ENCODE results near the gene BICD1.

Gene BICD1

DNA sequence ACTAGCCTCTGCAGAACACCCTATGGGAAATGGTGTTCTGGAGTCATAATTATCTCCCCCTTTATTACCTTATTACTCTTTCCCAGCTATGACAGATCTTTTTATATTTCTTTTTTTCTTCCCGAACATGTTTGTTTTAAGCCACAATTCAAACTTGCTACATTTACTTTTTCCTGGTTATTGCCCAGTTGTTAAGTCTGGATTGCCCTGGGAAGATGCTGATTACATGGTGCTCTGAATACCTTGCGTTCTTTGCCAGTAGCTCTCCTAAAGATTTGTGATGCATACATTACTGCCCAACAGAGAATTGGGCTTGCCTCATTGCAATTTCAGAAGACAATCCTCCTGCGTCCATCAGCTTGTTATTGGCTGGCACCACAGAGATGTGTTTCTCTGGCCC, 174.5 kb downstream of the BICD1 start:
- no peak for DNase-seq (ENCODE audit: low read depth)

DNA sequence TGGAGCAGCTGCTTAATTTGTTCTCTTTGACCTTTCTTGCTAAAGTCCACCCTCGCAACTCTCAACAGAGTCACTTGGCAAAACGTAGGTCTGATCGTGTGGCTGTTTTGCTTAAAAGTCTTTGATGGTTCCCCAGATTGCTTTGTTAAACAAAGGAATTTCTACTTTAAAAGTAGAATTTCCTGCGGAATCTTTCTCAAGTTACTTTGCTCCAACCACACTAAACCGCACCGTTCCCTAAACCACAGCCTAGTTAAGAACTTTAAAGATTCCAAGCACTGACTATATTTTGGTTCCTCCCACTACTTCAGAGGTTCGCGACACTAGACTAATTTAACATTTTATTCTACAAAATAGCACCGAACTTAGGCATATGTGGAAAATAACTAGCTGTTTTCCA, 177.9 kb downstream of the BICD1 start:
- DNase-seq (ENCODE audit: low read depth): no peak

DNA sequence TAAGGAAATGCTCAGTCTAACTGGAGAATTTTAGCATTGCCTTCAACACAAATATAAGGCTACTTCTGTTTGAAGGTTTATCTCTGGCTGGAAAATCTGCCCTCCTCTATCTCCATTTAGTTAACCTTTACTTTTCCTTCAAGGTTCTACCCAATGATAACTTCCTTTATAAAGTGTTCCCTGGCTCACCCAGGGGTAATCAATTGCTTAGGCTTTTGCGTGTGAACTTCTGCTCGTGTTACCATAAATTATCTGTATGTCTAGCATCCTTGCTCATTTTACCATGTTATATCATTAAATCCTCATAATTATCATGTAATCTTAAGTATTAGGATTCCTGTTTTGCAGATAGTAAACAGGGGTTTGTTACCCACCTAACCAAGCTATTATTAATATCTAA, 178.4 kb downstream of the BICD1 start:
- no peak for DNase-seq (ENCODE audit: low read depth)

GRCh38 chr12:32285489-32285888, 178.8 kb downstream of the BICD1 start:
- no peak for DNase-seq (ENCODE audit: low read depth)

GRCh38 chr12:32290411-32290810, 183.8 kb downstream of the BICD1 start:
- no peak for DNase-seq (ENCODE audit: low read depth)

- no peak for DNase-seq (ENCODE audit: low read depth)
Observed at GRCh38 chr12:32292151-32292550, 185.5 kb downstream of the BICD1 start.

DNA sequence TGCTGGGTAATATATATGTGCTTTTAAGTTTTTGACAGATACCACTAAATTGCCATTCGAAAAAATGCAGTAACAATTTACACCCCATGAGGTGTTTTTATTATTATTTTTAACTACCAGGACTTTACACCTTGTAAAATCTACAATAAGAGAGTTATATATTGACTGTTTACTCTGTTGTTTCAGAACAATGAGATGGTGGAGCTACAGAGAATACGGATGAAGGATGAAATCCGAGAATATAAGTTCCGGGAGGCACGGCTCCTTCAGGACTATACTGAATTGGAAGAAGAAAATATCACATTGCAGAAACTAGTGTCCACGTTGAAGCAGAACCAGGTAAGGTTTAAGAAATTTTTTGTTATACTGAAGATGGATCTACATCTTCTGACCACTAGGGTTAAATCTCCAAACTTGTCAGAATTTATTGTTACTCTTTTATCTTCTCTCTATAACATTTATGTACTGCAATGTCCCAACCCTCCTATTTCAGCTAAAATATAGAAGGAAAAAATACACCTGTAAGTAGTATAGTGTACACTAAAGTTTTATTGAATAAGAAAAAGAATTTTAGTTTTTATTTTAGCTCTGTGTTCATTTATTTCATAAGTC, 187.3 kb downstream of the BICD1 start:
- no peak for DNase-seq (ENCODE audit: low read depth)

DNA sequence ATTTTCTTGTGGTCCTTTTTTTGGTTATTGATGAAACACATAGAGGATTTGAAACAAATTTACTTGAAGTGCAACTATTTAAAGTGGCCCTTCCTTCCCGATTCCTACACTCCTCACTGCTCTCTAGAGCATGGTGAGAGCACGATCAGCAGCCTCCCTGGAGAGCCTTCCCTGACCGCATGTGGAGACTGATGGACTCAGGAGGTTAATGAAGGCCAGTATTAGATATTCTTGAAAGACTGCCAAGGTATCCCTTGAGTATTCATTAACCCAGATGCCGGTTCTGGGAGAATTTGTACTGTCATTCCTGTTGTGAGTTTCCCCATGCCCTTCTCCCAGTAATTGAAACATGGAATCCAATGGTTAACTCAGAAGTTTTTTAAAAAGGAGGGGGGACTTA, 189.9 kb downstream of the BICD1 start:
- DNase-seq (ENCODE audit: low read depth): no peak

DNA sequence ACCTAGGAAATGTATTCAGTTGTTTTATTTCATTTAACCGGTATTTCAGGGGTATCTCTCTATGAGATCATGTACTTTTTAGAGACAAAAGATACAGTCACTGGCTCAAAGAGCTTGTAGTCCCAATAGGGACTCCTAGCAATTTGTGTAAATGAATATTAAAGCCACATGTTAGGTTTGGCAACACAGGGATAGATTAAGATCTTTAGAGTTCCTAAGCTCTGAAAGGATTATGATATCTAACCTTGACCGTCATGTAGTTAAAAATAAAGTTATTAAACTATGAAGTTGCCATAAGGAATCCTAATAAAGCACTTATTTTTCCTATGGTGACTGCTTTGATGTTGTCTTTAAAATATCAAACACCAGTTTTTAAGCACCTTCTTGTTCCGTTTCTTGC, 192.3 kb downstream of the BICD1 start:
- no peak for DNase-seq (ENCODE audit: low read depth)

DNA sequence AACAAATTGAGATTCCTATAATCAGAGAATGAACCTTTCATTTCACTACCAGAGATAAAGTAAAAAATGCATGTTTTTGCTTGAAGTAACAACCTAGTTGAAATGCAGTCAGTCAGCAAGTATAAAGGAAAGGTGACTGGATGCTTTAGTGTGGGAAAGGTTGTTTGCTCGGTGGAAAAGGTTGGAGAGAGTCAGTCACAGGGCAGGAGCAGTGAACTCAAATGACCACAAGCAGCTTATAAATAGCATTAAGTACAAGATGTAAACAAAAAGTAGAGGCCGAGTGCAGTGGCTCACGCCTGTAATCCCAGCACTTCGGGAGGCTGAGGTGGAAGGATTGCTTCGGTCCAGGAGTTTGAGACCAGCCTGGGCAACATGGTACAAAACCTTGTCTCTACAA, 194.6 kb downstream of the BICD1 start:
- no peak for DNase-seq (ENCODE audit: low read depth)

DNA sequence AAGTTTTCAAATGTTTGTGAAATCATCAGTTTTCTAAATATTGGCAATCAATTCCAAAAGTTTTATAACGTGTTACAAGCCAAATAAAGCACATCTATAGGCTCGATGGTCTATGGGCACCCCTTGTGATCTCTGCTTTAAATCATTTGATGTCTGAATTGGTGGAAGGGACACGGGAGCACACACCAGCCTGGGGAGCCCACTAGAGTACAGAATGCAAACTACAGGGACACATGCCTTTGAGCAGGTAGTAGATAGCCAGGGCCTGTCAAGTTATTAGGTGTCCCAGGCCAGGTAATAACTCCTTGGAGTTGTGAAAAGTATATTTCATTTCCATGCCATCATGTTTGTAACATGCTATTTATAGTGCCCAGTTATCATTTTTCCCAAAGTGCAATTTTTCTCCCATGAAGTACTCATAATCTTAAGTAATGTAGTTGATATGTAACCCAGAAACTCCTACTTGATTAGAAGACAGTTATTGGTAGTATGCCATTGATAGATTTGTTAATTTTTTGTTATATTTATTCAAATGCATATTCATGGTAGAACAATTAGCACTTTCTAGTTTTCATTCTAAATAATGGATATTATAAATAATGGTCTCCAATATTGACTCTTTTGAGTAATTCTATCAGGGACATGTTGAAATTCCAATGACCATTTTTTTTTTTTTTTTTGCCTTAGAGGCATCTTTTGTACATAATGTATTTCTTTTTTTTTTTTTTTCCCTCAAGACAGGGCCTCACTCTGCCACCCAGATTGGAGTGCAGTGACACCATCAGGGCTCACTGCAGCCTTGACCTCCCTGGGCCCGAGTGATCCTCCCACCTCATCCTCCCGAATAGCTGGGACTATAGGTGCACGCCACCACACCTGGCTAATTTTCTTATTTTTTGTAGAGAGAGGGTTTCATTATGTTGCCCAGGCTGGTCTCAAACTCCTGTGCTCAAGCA, 195.8 kb downstream of the BICD1 start:
- no peak for DNase-seq (ENCODE audit: low read depth)

DNA sequence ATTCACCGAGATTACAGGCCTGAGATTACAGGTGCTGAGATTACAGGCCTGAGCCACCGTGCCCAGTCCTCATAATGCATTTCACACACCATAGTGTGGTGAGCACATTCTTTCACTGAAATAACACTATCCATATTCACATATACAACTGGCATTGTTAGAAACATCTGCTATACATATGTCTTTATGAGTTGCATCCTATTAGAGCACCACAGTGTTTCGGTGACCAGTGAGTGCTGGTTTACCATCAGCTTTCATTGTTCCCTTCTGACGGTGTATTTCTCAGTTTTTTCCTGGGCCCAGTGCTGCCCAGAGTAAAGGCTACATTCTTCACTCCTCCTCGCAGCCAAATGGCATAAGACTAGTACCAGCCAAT, 196.5 kb downstream of the BICD1 start:
- DNase-seq (ENCODE audit: low read depth): no peak

GRCh38 chr12:32305163-32305562, 198.5 kb downstream of the BICD1 start:
- peak; percentile 26 for DNase-seq (ENCODE audit: low read depth)

- no peak for DNase-seq (ENCODE audit: low read depth)
Observed at GRCh38 chr12:32307326-32307725, 200.7 kb downstream of the BICD1 start.

DNA sequence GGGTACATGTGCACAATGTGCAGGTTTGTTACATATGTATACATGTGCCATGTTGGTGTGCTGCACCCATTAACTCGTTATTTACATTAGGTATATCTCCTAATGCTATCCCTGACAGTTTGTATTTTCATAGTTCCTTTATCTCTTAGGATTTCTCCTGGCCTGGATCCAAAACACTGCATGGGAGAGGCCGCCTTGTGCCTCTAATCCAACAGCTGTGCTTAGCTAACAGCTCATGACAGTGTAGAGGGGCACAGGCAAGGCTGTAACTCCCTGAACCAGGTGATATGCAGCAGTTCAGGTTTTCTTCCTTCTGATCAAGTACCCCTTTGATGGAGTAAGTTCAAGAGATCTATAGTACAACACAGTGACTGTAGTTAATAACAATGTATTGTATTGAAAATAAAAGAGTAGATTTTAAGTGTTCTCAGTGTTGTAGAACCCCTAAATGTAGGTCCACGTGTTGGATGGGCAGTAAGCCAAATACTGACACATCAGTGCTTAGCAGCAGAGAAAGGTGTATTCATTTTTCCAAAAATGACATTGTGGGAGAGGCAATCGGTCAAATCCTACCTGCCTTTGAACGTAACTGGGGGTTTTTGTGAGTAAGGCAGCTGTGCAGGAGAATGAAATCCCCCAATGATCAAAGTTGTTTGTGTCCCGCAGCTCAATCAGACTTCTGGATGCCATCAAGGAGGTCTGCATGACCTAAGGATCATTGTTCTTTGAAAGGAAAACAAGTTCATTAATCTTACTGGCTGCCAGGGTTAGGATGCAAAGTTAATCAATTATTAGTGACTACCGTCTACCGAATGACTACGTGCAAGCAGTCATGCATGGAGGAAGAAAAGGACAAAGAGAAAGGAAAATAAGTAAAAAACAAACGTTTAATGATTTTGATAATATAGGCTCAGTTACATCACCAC, 203.4 kb downstream of the BICD1 start:
- no peak for DNase-seq (ENCODE audit: low read depth)

- peak; percentile 48 for DNase-seq (ENCODE audit: low read depth)
Observed at GRCh38 chr12:32312049-32312670, 205.5 kb downstream of the BICD1 start.

DNA sequence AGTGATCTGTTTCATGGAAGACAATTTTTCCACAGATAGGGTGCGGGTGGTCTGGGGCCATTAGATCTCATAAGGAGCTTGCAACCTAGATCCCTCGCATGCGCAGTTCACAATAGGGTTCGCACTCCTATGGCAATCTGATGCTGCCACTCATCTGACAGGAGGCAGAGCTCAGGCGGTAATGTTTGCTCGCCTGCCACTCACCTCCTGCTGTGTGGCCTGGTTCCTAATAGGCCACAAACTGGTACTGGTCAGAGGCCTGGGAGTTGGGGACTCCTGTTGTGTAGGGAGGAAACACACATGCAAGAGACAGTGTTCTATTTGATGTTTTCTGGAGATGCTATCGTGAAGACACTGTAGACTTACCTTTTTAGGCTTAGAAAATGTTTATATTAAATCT, 215.7 kb downstream of the BICD1 start:
- no peak for DNase-seq (ENCODE audit: low read depth)

DNA sequence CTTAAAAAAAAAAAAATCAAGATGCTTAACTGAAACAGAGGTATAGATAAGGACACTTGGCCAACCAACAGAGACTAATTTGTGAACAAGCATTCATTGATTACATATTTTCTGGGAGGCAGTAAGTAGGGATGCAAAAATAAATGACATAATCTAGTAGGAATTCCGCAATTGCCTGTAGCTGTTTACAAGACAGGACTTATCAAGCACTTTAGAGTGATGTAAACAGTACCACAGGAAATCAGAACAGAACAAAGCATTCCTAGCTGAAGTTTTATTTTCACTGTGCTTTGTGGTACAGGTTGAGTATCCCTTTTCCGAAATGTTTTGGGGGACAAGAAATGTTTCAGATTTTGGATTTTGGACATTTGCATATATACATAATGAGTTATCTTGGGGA, 224.5 kb downstream of the BICD1 start:
- DNase-seq (ENCODE audit: low read depth): no peak

DNA sequence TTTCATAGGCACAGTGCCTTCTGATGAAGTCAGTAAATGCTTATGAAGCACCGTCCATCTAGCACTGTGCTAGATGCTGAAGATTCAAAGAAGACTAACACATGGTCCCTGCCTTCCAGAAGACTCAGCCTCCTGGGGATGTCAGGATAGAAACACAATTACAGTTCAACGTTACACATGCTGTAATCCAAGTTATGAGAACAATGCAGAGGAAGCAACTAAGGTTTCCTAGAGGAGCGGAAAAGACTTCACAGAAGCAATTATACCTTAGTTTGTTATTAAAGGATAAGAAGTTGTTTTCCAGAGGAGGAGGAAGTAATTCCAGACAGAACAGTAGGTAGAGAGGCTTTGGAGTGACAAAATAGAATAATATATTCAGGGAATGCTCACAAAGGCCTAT, 225.8 kb downstream of the BICD1 start:
- DNase-seq (ENCODE audit: low read depth): no peak

DNA sequence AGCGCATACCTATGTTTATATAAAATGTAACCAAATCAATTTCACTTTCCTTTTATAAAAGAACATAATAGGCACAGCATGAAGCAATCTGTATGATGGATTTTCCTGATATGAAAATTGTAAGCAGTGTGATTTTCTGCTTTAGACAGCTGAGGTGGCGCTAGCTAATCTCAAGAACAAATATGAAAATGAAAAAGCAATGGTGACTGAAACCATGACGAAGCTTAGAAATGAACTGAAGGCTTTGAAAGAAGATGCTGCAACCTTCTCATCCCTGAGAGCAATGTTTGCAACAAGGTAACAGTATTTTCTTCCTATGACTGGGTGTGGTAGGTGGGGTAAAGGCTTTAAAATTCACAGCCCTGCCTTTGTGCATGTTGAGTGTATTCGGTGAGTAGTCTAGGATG, 227.7 kb downstream of the BICD1 start:
- no peak for DNase-seq (ENCODE audit: low read depth)

DNA sequence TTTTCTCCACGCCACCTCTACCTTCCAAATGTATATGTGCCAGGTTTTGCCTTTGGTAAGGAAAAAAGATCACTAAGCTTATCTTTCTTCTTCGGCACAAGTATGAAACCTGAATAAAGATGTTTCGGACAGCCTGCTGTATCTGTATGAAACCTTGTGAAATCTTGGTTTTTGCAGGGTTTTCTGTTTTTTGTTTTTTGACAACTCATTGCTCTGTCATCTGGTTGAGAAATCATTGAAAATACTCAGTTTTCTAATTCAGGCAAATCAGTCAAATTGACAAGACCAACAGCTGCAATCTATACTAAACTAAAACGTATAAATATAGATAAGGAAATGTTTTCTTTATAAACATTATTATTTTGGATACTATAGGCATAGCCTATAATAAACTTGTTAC, 229.6 kb downstream of the BICD1 start:
- no peak for DNase-seq (ENCODE audit: low read depth)

DNA sequence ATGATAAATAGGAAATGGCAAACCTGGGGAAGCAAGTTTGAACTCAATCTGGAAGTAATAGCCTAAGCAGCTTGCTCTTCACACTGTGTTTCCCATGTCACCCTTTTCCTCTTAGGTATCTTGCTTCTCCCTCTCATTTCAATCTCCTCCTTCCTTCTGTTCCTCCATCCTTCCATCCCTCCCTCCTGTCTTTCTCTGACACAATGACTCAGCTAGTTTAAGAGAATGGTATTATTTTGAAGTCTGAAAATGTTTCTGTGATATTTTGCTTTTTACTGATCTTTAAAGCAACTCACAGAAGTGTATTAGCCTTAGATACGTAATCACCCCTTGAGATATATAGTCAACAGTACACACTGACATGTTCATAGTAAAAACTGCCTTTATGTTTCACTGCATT, 236.8 kb downstream of the BICD1 start:
- no peak for DNase-seq (ENCODE audit: low read depth)
